Muscle layer of duodenum (tissue), 2 donors: ENCODE data around the gene DNALI1.
"Not testable (repeated sequence)": the region's sequence is repeated elsewhere in the genome, so short reads cannot be mapped to it uniquely, and the experiment has no call there.

Source experiments
- H3K27ac ChIP-seq: one replicate; pipeline ENCODE4 v1.7.0; 2013; ENCODE audit warnings: mild to moderate bottlenecking, low read length
- H3K27me3 ChIP-seq: one replicate; pipeline ENCODE4 v1.7.0; 2013; ENCODE audit warnings: low read depth, mild to moderate bottlenecking, control low read depth, low read length
- H3K36me3 ChIP-seq, 2 donors: one replicate each; pipeline ENCODE4 v1.7.0; 2013; ENCODE audit warnings: low read length in 2 of 2, control low read depth in 1 of 2, mild to moderate bottlenecking in 1 of 2; ENCODE audit not compliant: insufficient read depth in 2 of 2, control insufficient read depth in 1 of 2
- H3K4me1 ChIP-seq, 2 donors: one replicate each; pipeline ENCODE4 v1.7.0; 2013; ENCODE audit warnings: low read length in 2 of 2, mild to moderate bottlenecking in 2 of 2, control low read depth in 1 of 2, moderate library complexity in 1 of 2; ENCODE audit not compliant: insufficient read depth in 2 of 2, control insufficient read depth in 1 of 2
- H3K4me3 ChIP-seq, 2 donors: one replicate each; pipeline ENCODE4 v1.7.0; 2013; ENCODE audit warnings: low read length in 2 of 2, low read depth in 1 of 2, mild to moderate bottlenecking in 1 of 2
- H3K9me3 ChIP-seq, 2 donors: one replicate each; pipeline ENCODE4 v1.7.0; 2013; ENCODE audit warnings: low read length in 2 of 2, control low read depth in 1 of 2, mild to moderate bottlenecking in 1 of 2; ENCODE audit not compliant: control insufficient read depth in 1 of 2
- donor health status: healthy.

Gene DNALI1

DNA sequence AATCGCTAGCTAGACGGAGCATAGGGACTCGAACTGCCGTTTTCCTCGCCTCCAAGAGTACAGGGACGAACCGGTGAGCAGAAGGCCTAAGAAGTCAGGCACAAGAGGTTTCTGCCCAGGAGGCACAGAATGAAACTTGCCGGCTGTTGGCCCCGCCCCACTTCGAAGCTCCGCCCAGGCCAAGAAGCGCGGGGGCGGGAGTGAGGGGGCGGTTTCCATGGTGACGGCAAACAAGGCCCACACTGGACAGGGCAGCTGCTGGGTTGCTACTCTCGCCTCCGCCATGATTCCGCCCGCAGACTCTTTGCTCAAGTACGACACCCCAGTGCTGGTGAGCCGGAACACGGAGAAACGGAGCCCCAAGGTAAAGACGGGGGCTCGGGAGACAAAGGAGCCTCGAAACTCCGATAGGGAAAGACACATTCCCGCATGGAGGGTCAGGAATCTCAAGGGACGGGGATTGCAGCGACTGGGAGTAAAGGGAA lies at the start of gene DNALI1:
Gene DNALI1 (plus strand): TSS at position 229 of the 485 bp plus-strand sequence. CDS start 55 bp downstream, at position 284.
- H3K27ac ChIP-seq: peak within 1 kb of the TSS; percentile 33
- peak within 1 kb of the TSS; percentile 49 to 63 for H3K4me3 ChIP-seq
- peaks cover 11 to 34% of the 10 kb centered on the region in 2 donors for H3K4me1 ChIP-seq
- no peaks in the 10 kb centered on the region for H3K9me3 ChIP-seq
- H3K36me3 ChIP-seq: peaks cover 0 to 19% of the 10 kb centered on the region in 2 donors
- H3K27me3 ChIP-seq: no peaks in the 10 kb centered on the region

DNA sequence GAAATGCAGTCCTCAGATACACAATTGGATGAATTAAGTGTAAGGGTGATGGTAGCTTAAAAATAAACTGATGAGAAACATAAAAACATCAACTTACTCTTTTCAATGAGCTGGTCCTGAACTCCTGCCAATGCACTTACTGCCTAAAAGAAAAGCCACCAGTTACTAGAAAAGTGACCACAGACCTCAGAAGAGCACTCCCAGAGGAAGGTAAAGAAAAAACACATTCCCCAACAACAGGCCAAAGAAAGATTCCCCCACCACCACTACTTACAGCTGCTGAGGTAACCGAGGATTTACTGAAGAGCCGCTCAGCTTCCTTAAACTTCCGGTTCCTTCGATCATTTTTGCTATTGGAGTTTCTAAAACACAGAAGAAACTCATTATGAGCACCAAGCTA lies 47.6 kb upstream of the DNALI1 start:
- Histone ChIP-seq H3K27me3 (no peaks in the 10 kb centered on the region), H3K27ac (no peak overlapping the region), H3K4me1 (peaks cover 0 to 14% of the 10 kb centered on the region in 2 donors), H3K4me3 (no peak overlapping the region), H3K36me3 (peaks cover 21 to 26% of the 10 kb centered on the region in 2 donors), H3K9me3 (no peaks in the 10 kb centered on the region)

- peak overlapping the region; percentile 72 to 91 for H3K4me3 ChIP-seq
- H3K27me3 ChIP-seq: no peaks in the 10 kb centered on the region
- peaks cover 0 to 20% of the 10 kb centered on the region in 2 donors for H3K4me1 ChIP-seq
- H3K9me3 ChIP-seq: no peaks in the 10 kb centered on the region
- peak overlapping the region; percentile 39 for H3K27ac ChIP-seq
- peaks cover 7 to 15% of the 10 kb centered on the region in 2 donors for H3K36me3 ChIP-seq
Observed at GRCh38 chr1:37513795-37514349, 42.9 kb upstream of the DNALI1 start.

DNA sequence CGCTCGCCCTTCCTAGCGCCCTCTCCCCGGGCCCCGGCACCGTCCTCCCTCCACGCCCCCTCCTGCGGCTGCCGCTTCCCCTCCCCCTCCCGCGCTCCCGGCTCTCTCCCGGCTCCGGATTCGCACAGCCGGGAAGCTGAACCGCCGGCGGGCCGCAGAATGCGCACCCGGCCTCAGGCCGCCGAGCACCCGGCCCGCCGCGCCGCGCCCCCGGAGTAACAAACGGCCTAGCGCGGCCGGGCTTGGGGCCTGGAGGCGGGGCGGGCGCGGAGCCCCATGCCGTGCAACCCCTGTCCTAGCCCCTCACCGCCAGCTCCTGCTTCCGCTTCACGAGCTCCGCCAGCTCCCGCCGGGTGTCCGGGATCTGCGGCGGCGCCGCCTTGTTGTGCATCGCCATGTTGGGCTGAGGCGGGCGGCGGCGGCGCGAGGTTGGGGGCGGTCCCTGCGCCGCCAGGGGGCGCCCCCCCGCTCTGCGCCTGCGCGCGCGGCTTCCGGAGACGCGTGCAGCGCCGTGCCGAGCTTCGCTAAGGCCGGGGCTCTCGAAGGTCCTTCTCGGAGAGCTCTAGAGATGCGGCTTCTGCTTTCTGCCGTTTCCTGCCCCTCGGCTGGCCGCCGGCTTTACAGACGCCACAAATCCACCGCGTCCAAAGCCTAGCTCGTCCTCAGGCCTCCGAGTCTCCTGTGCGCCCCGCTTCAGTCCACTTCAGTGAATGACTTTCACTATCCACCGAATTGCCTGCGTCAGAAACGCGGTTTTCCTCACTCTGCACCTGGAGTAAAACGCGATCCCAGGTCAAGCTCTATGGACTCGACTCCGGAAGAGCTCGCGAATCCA lies 42.2 kb upstream of the DNALI1 start, which contains the start of gene MEAF6:
Gene MEAF6 (minus strand): TSS at position 417 of the 835 bp plus-strand sequence. CDS start 20 bp downstream, at position 397.
- H3K36me3 ChIP-seq: peaks cover 0 to 9% of the 10 kb centered on the region in 2 donors
- peak within 1 kb of the TSS; percentile 90 for H3K27ac ChIP-seq
- H3K27me3 ChIP-seq: no peaks in the 10 kb centered on the region
- H3K4me1 ChIP-seq: peaks cover 0 to 20% of the 10 kb centered on the region in 2 donors
- peak within 1 kb of the TSS; percentile 72 to 91 for H3K4me3 ChIP-seq
- H3K9me3 ChIP-seq: no peaks in the 10 kb centered on the region

- Histone ChIP-seq H3K27ac (peak overlapping the region; percentile 90), H3K4me3 (peak overlapping the region; percentile 72 to 91), H3K27me3 (no peaks in the 10 kb centered on the region), H3K36me3 (peaks cover 0 to 9% of the 10 kb centered on the region in 2 donors), H3K9me3 (no peaks in the 10 kb centered on the region), H3K4me1 (peaks cover 0 to 20% of the 10 kb centered on the region in 2 donors)
Observed at GRCh38 chr1:37515185-37516034, 41.3 kb upstream of the DNALI1 start.

DNA sequence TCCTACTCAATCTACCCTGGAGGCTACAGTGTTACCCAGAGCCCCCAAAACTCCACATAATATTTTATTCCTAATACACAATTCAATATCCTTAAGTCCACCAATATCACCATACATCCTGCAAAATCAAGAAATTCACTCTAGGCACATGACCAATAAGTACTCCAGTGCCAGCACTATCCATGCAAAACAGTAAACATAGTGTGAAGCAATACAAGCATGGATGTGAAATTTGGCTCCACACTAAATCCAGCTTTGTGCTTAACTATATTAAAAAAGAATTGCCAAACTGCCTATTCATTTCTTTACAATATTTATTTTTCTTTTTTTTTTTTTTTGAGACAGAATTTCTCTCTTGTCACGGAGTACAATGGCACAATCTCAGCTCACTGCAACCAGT lies 39.2 kb upstream of the DNALI1 start:
- H3K4me3 ChIP-seq: no peak overlapping the region
- no peaks in the 10 kb centered on the region for H3K36me3 ChIP-seq
- H3K27me3 ChIP-seq: no peaks in the 10 kb centered on the region
- no peaks in the 10 kb centered on the region for H3K9me3 ChIP-seq
- H3K4me1 ChIP-seq: peaks cover 0 to 18% of the 10 kb centered on the region in 2 donors
- H3K27ac ChIP-seq: no peak overlapping the region

GRCh38 chr1:37518241-37518640 lies 38.5 kb upstream of the DNALI1 start:
- H3K9me3 ChIP-seq, H3K36me3 ChIP-seq, H3K27ac ChIP-seq, H3K4me3 ChIP-seq, H3K27me3 ChIP-seq: not testable (repeated sequence)
- H3K4me1 ChIP-seq: peaks cover 0 to 12% of the 10 kb centered on the region in 2 donors

DNA sequence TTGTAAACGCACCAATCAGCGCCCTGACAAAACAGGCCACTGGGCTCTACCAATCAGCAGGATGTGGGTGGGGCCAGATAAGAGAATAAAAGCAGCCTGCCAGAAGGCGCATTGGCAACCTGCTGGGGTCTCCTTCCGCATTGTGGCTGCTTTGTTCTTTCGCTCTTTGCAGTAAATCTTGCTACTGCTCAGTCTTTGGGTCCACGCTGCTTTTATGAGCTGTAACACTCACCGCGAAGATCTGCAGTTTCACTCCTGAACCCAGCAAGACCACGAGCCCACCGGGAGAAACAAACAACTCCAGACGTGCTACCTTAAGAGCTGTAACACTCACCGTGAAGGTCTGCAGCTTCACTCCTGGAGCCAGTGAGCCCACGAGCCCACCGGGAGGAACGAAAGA lies 37.8 kb upstream of the DNALI1 start:
- H3K36me3 ChIP-seq, H3K9me3 ChIP-seq, H3K27me3 ChIP-seq, H3K4me3 ChIP-seq, H3K27ac ChIP-seq, H3K4me1 ChIP-seq: not testable (repeated sequence)

DNA sequence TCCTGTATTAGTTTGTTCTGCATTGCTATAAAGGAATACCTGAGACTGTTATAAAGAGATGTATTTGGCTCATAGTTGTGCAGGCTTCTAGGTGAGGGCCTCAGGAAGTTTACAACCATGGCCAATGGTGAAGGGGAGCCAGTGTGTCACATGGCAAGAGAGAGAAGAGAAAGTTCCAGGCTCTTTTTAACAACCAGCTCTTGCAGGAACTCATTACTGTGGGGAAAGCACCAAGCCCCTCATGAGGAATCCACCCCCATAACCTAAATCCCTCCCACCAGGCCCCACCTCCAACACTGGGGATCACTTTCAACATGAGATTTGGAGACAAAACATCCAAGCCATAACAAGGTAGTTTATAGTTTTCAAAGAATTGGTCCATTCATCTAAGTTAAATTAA lies 37.1 kb upstream of the DNALI1 start:
- Histone ChIP-seq H3K4me3 (no peak overlapping the region), H3K27ac (no peak overlapping the region), H3K27me3 (no peaks in the 10 kb centered on the region), H3K36me3 (no peaks in the 10 kb centered on the region), H3K9me3 (no peaks in the 10 kb centered on the region), H3K4me1 (peaks cover 0 to 5% of the 10 kb centered on the region in 2 donors)

DNA sequence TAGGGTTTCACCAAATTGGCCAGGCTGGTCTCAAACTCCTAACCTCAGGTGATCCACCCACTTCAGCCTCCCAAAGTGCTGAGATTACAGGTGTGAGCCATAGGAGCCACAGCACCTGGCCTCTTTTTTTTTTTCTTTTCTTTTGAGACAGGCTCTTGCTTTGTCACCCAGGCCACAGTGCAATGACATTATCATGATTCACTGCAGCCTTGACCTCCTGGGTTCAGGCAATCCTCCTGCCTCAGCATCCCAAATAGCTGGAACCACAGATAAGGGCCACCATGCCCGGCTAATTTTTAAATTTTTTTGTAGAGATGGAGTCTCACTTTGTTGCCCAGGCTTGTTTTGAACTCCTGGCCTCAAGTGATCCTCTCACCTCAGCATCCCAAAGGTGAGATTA lies 26.9 kb upstream of the DNALI1 start:
- not testable (repeated sequence) for H3K4me3 ChIP-seq, H3K4me1 ChIP-seq, H3K36me3 ChIP-seq, H3K9me3 ChIP-seq, H3K27ac ChIP-seq, H3K27me3 ChIP-seq
